Measurements from ENCODE around the gene PLXND1. TPM values are rescaled to one million over a fixed set of nuclear protein-coding genes. Genes with fewer than 3 reads are reported as not detected.

Gene PLXND1
- polyA plus RNA-seq, 3 donors = 135 to 142 (median 137) TPM

- DNase-seq = no peak
These were observed 22.5 kb upstream of the PLXND1 start for GRCh38 chr3:129629011-129629410.

DNA sequence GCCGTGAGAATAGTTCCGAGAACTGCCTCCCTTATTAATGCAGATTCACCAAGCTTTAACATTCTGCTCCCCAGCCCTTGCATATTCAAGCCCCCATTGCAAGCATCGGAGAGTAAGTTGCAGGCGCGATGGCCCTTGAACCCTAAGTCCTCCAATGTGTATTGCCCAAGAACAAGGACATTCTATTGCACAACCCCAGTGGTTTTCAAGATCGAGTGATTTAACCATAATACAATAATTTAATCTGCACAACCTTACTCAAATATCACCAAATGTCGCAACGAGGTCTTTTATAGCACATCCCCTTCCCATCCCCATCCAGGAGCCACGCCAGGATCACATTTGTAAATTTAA lies 21.7 kb upstream of the PLXND1 start:
- DNase-seq = no peak

- DNase-seq = peak; percentile 87
These were observed 21.1 kb upstream of the PLXND1 start for GRCh38 chr3:129627350-129628168.

GRCh38 chr3:129626744-129627349 lies 20.4 kb upstream of the PLXND1 start:
- no peak for DNase-seq

GRCh38 chr3:129625072-129625874 lies 18.8 kb upstream of the PLXND1 start:
- DNase-seq = no peak

GRCh38 chr3:129624347-129625071 lies 18.0 kb upstream of the PLXND1 start:
- no peak for DNase-seq

GRCh38 chr3:129623447-129624118 lies 17.1 kb upstream of the PLXND1 start:
- peak; percentile 71 for DNase-seq

- no peak for DNase-seq
These were observed 16.5 kb upstream of the PLXND1 start for GRCh38 chr3:129622933-129623332.

- DNase-seq = no peak
These were observed 15.9 kb upstream of the PLXND1 start for GRCh38 chr3:129622226-129622874.

DNA sequence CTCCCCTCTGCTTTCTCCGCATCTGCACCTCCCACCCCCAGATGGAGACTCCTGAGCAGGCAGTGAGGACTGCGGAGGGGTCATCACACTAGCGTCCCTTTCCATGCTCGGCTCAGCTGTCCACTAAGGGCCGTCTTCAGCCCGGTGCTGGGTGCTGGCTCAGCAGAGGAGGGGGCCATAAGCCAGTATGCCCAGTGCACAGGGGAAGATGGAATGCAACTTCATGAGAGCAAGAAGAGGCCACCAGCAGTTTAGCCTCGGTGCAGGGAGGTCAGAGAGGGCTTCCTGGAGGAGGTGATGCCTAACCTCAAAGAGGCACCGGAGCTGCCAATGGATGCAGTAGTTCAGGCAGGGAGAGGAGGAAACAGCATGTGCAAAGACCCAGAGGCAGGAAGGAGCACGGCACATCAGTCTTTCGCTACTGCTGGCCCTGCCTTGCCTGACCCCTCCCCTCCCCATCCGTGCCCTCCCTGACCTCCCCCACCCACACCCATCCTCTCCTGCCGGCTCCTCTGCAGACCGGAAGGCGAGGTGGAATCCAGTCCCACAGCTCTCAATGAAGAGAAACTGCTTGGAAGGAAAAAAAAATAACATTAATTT lies 15.2 kb upstream of the PLXND1 start:
- DNase-seq = no peak

- DNase-seq = no peak
These were observed 14.5 kb upstream of the PLXND1 start for GRCh38 chr3:129620828-129621559.

DNA sequence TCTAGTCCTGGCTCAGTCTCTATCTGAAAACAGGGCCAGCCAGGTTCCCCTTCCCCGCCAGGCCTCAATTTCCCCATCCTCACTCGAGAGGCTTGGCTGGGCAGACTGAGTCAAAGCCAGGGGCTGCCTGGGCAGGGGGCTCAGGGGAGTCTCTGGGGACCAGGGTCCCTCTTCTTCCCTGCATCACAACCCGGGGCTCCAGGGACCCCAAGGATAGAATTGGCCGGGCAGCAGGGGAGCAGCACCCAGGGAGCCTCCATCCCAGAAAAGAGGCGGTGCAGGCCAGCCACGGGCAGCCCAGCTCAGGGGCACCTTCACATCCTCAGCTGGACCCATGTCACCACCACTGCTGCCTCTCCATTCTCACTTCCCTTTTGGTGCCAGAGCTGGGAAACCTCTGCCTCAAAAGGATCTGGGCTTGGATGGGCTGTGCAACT lies 13.3 kb upstream of the PLXND1 start:
- DNase-seq = no peak

DNA sequence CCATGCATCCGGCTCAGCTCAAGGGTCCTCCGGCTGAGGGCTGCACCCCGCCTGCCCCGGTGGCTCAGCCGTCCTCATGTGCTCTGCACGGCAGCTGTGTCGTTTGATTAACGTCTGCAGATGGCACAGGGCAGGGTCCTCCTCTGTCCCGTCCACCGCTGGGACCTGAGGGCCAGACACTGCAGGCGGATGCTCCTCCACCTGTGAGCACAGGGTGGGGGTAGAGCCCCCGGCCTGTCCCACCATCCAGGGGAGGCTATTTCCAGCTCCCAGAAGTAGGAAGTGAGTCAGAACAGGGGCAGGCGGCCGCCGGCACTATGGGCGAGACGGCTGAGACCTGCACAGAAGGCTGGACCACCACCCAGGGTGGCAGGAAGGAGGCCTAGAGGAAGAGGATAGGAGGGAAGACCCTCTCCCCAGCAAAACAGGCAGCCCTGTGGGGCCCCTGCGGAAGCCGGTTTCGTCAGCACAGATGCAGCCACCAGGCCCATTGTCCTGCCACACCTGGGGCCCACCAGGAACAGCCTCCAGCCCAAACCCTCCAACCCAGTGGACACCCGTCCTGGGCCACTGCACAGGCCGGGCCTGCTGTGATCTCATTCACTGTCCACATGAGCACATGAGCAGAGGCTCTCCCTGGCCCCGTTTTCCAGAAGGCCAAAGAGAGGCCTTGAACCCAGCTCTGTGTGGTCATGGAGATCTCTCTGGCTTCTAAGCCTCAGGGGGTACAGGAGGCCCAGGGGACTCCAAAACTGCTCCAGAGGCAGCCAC lies 12.6 kb upstream of the PLXND1 start:
- DNase-seq = no peak

DNA sequence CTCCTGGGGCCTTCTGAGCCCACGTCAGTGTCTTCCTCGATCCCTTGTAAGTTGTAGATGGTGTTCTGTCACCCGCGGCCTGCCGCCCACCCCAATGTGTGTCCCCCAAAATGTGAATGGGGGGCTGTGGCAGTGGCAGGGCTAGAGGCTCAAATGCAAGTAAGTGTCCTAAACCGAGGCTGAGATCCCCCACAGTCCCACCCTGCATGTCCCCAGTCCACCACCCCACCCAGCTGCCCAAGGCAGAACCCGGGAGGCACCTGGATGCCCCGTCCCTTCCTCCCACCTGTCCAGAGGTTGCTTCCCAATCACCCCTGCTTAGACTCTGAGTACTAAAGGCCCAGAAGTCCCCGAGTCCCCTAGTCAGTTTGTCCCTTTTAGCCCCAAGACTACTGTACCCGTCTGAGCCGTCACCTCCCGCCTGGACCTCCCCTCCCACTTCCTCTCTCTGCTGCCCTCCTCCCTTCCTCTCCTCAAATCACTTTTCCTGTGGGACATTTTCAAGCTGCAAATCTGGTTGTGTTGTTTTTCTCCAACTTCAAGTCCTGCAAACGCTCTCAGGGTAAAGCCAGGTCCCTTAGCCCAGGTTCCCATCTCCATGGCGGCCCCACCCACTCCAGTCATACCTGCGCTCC lies 11.8 kb upstream of the PLXND1 start:
- no peak for DNase-seq

DNA sequence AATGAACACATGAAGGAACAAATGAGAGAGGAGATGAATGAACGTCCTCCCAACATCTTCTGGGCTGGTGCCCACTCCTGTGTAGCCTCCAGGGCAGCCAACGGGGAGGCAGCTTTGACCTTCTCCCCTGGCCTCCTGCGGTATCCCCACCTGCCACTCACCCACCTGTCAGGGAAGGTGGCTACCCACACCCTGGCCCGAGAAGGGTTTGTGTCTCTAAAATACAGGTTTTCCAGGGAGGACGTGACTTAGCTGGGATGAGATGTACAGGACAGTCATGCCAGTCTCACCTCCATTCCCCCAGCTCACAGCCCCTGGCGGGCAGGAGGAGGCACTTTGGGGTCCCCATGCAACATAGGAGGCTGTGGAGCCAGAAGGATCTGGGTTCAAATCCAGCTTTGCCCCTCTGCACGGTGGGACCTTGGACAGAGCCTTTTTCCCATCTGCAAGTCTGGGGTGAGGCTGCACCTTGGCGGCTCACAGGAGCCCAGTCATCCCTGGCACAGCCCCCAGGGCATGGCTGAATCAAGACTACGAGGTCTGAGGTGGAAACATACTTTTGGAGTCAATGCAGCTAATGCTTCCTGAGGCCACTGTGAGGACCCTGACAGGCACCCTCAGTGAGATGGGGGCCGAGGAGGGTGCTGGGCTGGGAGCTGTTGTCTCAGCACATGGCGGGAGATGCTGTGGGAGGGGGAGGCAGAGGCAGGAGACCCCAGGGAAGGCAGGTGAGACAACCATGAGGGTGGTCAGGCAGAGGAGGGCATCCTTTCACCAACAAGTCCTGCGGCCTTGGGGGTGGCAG lies 11.1 kb upstream of the PLXND1 start:
- DNase-seq = no peak

- no peak for DNase-seq
These were observed 10.2 kb upstream of the PLXND1 start for GRCh38 chr3:129616713-129617112.

- DNase-seq = no peak
These were observed 9.8 kb upstream of the PLXND1 start for GRCh38 chr3:129616291-129616690.
